Trophoblast cell (in vitro differentiated cells and primary cell): ENCODE measurements around the gene NFATC2.

Experiments
- DNase-seq, 2 donors: peaks; one replicate each; pipeline ENCODE4 v3.0.0-alpha.2; 2016
- H2AFZ ChIP-seq: 2 replicates; pipeline ENCODE4 v1.6.1; 2013; ENCODE audit warnings: low read length, moderate library complexity, mild to moderate bottlenecking; ENCODE audit not compliant: insufficient read depth, poor library complexity
- H2AK5ac ChIP-seq: 2 replicates; pipeline ENCODE4 v1.6.1; 2013; ENCODE audit warnings: mild to moderate bottlenecking, low read length
- H2BK120ac ChIP-seq: 2 replicates; pipeline ENCODE4 v1.6.1; 2013; ENCODE audit warnings: low read length, mild to moderate bottlenecking, moderate library complexity; ENCODE audit not compliant: insufficient read depth, poor library complexity
- H2BK12ac ChIP-seq: 2 replicates; pipeline ENCODE4 v1.6.1; 2013; ENCODE audit warnings: mild to moderate bottlenecking, low read length, moderate library complexity
- H2BK5ac ChIP-seq: 2 replicates; pipeline ENCODE4 v1.6.1; 2013; ENCODE audit warnings: low read length, low read depth, moderate library complexity, mild to moderate bottlenecking; ENCODE audit not compliant: poor library complexity
- H3K14ac ChIP-seq: 2 replicates; pipeline ENCODE4 v1.6.1; 2013; ENCODE audit warnings: mild to moderate bottlenecking, low read length
- H3K18ac ChIP-seq: 2 replicates; pipeline ENCODE4 v1.6.1; 2013; ENCODE audit warnings: mild to moderate bottlenecking, low read length
- H3K23ac ChIP-seq: 2 replicates; pipeline ENCODE4 v1.6.1; 2013; ENCODE audit warnings: low read length
- H3K27ac ChIP-seq: 2 replicates; pipeline ENCODE4 v1.5.1; 2013; ENCODE audit warnings: low read depth, mild to moderate bottlenecking, inconsistent platforms, low read length, moderate library complexity
- H3K27me3 ChIP-seq: 2 replicates; pipeline ENCODE4 v1.6.1; 2013; ENCODE audit warnings: inconsistent platforms, mild to moderate bottlenecking, low read length, moderate library complexity; ENCODE audit not compliant: insufficient read depth
- H3K36me3 ChIP-seq, 2 experiments: 1 replicate in 1 of 2; 2 replicates in 1 of 2; pipeline ENCODE4 v1.6.1; 2013; ENCODE audit warnings: low read length in 2 of 2, mild to moderate bottlenecking in 2 of 2, moderate library complexity in 1 of 2; ENCODE audit not compliant: insufficient read depth in 2 of 2, control insufficient read depth in 1 of 2
- H3K4ac ChIP-seq: 2 replicates; pipeline ENCODE4 v1.6.1; 2013; ENCODE audit warnings: low read depth, mild to moderate bottlenecking, low read length, moderate library complexity
- H3K4me1 ChIP-seq, 2 experiments: 1 replicate in 1 of 2; 2 replicates in 1 of 2; pipeline ENCODE4 v1.6.1; 2013; ENCODE audit warnings: low read length in 2 of 2, mild to moderate bottlenecking in 2 of 2, moderate library complexity in 1 of 2; ENCODE audit not compliant: insufficient read depth in 2 of 2, control insufficient read depth in 1 of 2
- H3K4me2 ChIP-seq: 2 replicates; pipeline ENCODE4 v1.6.1; 2013; ENCODE audit warnings: inconsistent platforms, mild to moderate bottlenecking, low read length, moderate library complexity
- H3K4me3 ChIP-seq: 2 replicates; pipeline ENCODE4 v1.5.1; 2013; ENCODE audit warnings: mild to moderate bottlenecking, low read depth, low read length, inconsistent platforms
- H3K79me1 ChIP-seq: one replicate; pipeline ENCODE4 v1.6.1; 2013; ENCODE audit warnings: low read length
- H3K79me2 ChIP-seq: 2 replicates; pipeline ENCODE4 v1.6.1; 2013; ENCODE audit warnings: low read length, mild to moderate bottlenecking; ENCODE audit not compliant: control insufficient read depth, insufficient read depth, poor library complexity
- H3K9ac ChIP-seq: 2 replicates; pipeline ENCODE4 v1.6.1; 2013; ENCODE audit warnings: mild to moderate bottlenecking, low read length
- H3K9me3 ChIP-seq: 2 replicates; pipeline ENCODE4 v1.6.1; 2013; ENCODE audit warnings: low read depth, mild to moderate bottlenecking, control low read depth, inconsistent platforms, low read length; ENCODE audit not compliant: insufficient read depth
- H4K12ac ChIP-seq: 2 replicates; pipeline ENCODE4 v1.6.1; 2013; ENCODE audit warnings: low read depth, mild to moderate bottlenecking, low read length, moderate library complexity
- H4K8ac ChIP-seq: 2 replicates; pipeline ENCODE4 v1.6.1; 2013; ENCODE audit warnings: low read depth, mild to moderate bottlenecking, low read length, moderate library complexity
- H4K91ac ChIP-seq: one replicate; pipeline ENCODE4 v1.6.1; 2013; ENCODE audit warnings: low read depth, mild to moderate bottlenecking, low read length, moderate library complexity
- WGBS: extraction: QIAGEN DNeasy Blood & Tissue Kit; methylation state at CpG from one replicate; pipeline ENCODE4 v1.1.7; 2013; ENCODE audit warnings: missing lambda C conversion rate; ENCODE audit not compliant: insufficient read length, insufficient coverage; ENCODE audit errors: extremely low coverage; 5-methylcytosine and 5-hydroxymethylcytosine counted together

Gene NFATC2

DNA sequence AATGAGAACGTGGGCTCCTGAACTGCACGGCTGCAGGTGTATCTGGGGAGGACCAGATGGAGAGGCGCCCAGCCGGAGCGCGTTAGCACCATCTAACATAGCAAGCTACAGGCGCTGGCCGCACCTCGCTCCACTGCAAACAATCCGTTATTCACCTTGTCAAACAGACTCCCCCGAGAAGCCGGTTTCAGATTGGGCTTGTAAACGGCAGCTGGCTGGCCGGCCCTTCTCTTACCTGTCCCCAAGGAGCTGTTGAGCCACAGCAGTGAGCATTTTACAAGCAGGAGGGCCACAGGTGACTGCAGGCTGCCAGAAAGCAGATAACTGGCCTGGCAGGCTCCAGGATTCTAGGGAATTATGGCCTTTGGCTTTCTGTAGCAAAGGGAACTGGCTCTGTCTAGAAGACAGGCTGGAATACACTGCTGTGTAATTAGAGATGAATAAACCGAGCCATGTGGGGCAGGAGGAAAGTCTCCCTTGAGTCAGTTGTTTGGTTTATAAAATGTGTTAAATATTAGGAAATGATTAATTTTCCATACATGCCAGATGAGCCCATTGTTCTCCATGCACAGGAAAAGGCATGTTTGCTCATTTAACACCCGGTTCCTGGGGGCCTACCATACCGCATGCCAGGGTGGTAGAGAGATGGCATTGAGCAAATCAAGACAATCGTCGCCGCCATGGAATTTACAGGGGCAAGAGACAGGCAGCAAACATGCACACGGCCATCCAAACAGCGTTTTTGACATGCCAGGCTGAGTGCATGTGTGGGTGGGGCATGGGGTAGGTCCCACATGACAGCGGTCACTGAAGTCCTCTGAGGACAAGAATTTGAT lies 159.3 kb downstream of the NFATC2 start:
- Histone ChIP-seq H3K9ac (no peak overlapping the region), H3K4me3 (no peak overlapping the region), H3K79me2 (no peaks in the 10 kb centered on the region), H3K79me1 (peaks cover 11% of the 10 kb centered on the region), H3K27me3 (no peaks in the 10 kb centered on the region), H4K12ac (no peak overlapping the region), H2AFZ (no peak overlapping the region), H2BK120ac (peak overlapping the region; percentile 30), H3K4me1 (peaks cover 4% of the 10 kb centered on the region in 2 experiments), H3K14ac (peak overlapping the region; percentile 68), H3K36me3 (no peaks in the 10 kb centered on the region), H2BK5ac (no peak overlapping the region), H2AK5ac (no peak overlapping the region), H4K8ac (peak overlapping the region; percentile 33), H3K4me2 (no peak overlapping the region), H2BK12ac (peak overlapping the region; percentile 73), H3K27ac (peak overlapping the region; percentile 29), H3K23ac (no peak overlapping the region), H3K18ac (peak overlapping the region; percentile 70), H3K9me3 (no peaks in the 10 kb centered on the region), H4K91ac (peak overlapping the region; percentile 68), H3K4ac (no peak overlapping the region)
- WGBS: no CpG with 5 or more reads among the region's 23 CpGs
- DNase-seq: peak in 1 of 2 donors; percentile 29

DNA sequence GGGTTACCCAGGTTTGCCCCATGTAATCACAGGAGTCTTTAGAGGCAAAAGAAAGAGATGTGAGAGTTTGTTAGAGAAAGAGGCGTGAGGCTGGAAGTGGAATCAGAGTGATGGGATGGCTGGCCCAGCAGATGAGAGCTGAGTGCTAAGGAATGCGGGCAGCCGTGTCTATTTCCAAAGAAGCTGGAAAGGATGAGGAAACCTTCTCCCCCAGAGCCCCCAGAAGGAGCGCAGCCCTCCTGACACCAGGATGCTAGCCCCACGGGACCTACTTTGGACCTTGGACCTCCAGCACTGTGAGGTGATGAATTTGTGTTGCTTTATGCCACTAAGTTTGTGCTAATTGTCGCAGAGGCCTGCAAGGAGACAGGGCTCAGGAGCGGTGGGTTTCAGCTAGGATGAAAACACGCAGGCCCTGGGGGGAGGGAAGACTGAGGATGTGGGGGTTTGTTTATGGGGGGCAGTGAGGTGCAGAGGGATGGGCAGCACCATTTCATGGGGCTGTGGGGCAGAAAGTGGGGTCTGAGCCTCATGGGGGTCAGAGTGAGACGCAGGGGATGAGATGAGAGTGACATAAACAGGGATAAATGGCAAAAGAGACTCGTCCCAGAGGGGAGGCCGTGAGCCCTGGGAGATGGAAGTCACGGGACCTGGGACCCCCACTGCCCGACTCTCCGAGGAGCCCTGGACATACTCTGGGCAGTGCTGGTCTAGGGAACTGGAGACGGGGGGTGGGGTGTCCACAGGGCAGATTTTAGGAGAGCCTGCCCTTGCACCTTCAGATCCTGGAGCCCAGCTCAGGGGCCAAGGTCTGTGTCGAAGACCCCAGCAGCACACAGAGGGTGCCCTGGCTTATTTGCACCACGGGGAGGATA lies 160.2 kb downstream of the NFATC2 start:
- H3K4me2 ChIP-seq: no peak overlapping the region
- H3K36me3 ChIP-seq: no peaks in the 10 kb centered on the region
- H3K4me3 ChIP-seq: no peak overlapping the region
- no peak overlapping the region for H3K27ac ChIP-seq
- H2AK5ac ChIP-seq: peak overlapping the region; percentile 12
- no peaks in the 10 kb centered on the region for H3K27me3 ChIP-seq
- no peaks in the 10 kb centered on the region for H3K9me3 ChIP-seq
- no peak overlapping the region for H3K18ac ChIP-seq
- H3K4me1 ChIP-seq: peaks cover 4% of the 10 kb centered on the region in 2 experiments
- H3K23ac ChIP-seq: no peak overlapping the region
- no peak overlapping the region for H2AFZ ChIP-seq
- no peak overlapping the region for H3K14ac ChIP-seq
- H3K4ac ChIP-seq: no peak overlapping the region
- no CpG with 5 or more reads among the region's 17 CpGs for WGBS
- peak overlapping the region; percentile 30 for H2BK120ac ChIP-seq
- H2BK12ac ChIP-seq: no peak overlapping the region
- H4K91ac ChIP-seq: peak overlapping the region; percentile 48
- no peak overlapping the region for H2BK5ac ChIP-seq
- H4K8ac ChIP-seq: no peak overlapping the region
- H3K79me1 ChIP-seq: peaks cover 11% of the 10 kb centered on the region
- no peak for DNase-seq
- no peak overlapping the region for H3K9ac ChIP-seq
- H3K79me2 ChIP-seq: no peaks in the 10 kb centered on the region
- H4K12ac ChIP-seq: no peak overlapping the region

DNA sequence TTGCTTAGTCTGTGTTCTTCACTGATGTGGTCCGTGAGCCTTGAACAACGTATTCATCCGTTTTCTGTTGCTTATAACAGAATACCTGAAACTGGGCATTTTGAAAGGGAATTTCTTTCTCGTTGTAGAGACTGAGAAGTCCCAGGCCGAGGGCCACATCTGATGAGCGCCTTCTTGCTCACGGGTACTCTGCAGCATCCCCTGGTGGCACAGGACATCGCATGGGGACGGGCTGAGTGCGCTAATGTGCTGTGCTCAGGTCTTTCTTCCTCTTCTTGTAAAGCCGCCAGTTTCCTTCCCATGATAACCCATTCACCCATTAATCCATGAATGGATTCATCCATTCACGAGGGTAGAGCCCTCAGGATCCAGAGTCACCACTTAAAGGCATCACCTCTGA lies 161.0 kb downstream of the NFATC2 start:
- no peak for DNase-seq
- H2AK5ac ChIP-seq: no peak overlapping the region
- H3K79me2 ChIP-seq: no peaks in the 10 kb centered on the region
- H2BK5ac ChIP-seq: no peak overlapping the region
- no peak overlapping the region for H3K4ac ChIP-seq
- peaks cover 9% of the 10 kb centered on the region for H3K79me1 ChIP-seq
- no peak overlapping the region for H3K14ac ChIP-seq
- H3K18ac ChIP-seq: no peak overlapping the region
- H3K4me1 ChIP-seq: peaks cover 4% of the 10 kb centered on the region in 2 experiments
- H3K9me3 ChIP-seq: no peaks in the 10 kb centered on the region
- H2AFZ ChIP-seq: no peak overlapping the region
- H4K8ac ChIP-seq: no peak overlapping the region
- no peaks in the 10 kb centered on the region for H3K36me3 ChIP-seq
- no peak overlapping the region for H2BK12ac ChIP-seq
- H4K91ac ChIP-seq: no peak overlapping the region
- H2BK120ac ChIP-seq: no peak overlapping the region
- no peak overlapping the region for H4K12ac ChIP-seq
- no peak overlapping the region for H3K27ac ChIP-seq
- no peak overlapping the region for H3K4me3 ChIP-seq
- no peak overlapping the region for H3K4me2 ChIP-seq
- H3K23ac ChIP-seq: no peak overlapping the region
- no peak overlapping the region for H3K9ac ChIP-seq
- no CpG with 5 or more reads among the region's 12 CpGs for WGBS
- no peaks in the 10 kb centered on the region for H3K27me3 ChIP-seq

DNA sequence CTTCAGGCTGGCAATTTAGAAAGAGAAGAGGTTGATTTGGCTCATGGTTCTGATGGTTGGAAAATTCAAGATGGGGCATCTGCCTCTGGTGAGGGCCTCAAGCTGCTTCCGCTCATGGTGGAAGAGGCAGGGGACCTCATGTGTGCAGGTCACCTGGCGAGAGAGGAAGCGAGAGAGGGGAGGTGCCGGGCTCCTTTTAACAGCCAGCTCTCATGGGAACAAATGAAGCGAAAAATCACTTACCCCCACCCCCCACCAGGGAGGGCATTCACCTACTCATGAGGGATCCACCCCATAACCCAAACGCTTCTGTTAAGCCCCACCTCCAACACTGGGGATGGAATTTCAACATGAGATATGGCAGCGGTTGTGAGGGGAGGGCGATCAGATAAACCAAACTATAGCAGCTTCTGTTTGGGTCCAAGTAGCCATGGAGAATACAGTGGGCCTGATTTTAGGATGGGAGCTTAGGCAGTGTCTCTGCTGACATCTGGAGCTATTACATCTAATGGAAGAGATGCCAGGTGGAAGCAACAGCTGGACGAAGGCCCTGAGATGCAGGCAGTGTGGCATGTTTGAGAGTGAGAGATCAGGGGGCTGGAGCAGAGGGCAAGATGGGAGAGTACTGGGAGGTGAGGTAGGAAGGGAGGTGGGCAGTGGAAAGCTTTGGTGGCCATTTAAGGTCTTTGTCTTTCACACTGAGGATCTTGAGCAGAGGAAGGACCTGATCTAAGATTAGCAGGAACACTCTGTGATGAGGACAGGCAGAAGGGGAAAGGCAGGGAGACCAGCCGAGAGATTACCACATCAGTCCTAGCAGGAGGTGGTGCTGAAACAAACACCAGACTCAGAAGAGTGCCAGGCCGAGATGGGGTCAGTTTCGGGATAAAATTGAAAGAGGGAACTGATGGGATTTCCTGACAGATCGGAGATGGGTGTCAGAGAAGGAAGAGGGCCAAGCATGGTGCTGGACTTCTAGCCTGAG lies 161.8 kb downstream of the NFATC2 start:
- H2BK12ac ChIP-seq: no peak overlapping the region

More for the DNA sequence above, 161.8 kb downstream of the NFATC2 start:
- H3K79me2 ChIP-seq: no peaks in the 10 kb centered on the region
- no peaks in the 10 kb centered on the region for H3K36me3 ChIP-seq
- no peak overlapping the region for H2BK120ac ChIP-seq
- no peak for DNase-seq
- H3K9me3 ChIP-seq: no peaks in the 10 kb centered on the region
- WGBS: no CpG with 5 or more reads among the region's 13 CpGs
- H3K27me3 ChIP-seq: no peaks in the 10 kb centered on the region
- no peak overlapping the region for H3K9ac ChIP-seq
- H4K91ac ChIP-seq: peak overlapping the region; percentile 5
- no peak overlapping the region for H3K4me3 ChIP-seq
- no peak overlapping the region for H2AFZ ChIP-seq
- H3K4me2 ChIP-seq: no peak overlapping the region
- H3K79me1 ChIP-seq: peaks cover 6% of the 10 kb centered on the region
- no peak overlapping the region for H3K4ac ChIP-seq
- H3K23ac ChIP-seq: no peak overlapping the region
- peak overlapping the region; percentile 2 for H2AK5ac ChIP-seq
- no peak overlapping the region for H3K14ac ChIP-seq
- peaks cover 4% of the 10 kb centered on the region in 2 experiments for H3K4me1 ChIP-seq
- no peak overlapping the region for H4K8ac ChIP-seq
- H4K12ac ChIP-seq: no peak overlapping the region
- no peak overlapping the region for H2BK5ac ChIP-seq
- H3K18ac ChIP-seq: no peak overlapping the region
- H3K27ac ChIP-seq: no peak overlapping the region
